Activated T-cell treated with anti-CD3 and anti-CD28 coated beads for 1 hour (primary cell): ENCODE measurements around the gene TPCN2.
"Not testable (repeated sequence)": the region's sequence is repeated elsewhere in the genome, so short reads cannot be mapped to it uniquely, and the experiment has no call there.

Experiments used
- DNase-seq: peaks from one replicate; pipeline ENCODE4 v3.0.0-alpha.2; 2020; ENCODE audit warnings: low read depth

Gene TPCN2

GRCh38 chr11:69130654-69131053 lies 81.9 kb downstream of the TPCN2 start:
- DNase-seq = no peak

GRCh38 chr11:69131121-69131566 lies 82.4 kb downstream of the TPCN2 start:
- DNase-seq = no peak

GRCh38 chr11:69131644-69132300 lies 83.0 kb downstream of the TPCN2 start:
- DNase-seq = no peak

GRCh38 chr11:69132301-69132670 lies 83.6 kb downstream of the TPCN2 start:
- no peak for DNase-seq

- no peak for DNase-seq
Measured at GRCh38 chr11:69133251-69133650, 84.5 kb downstream of the TPCN2 start.

GRCh38 chr11:69134182-69134581 lies 85.5 kb downstream of the TPCN2 start:
- DNase-seq = not testable (repeated sequence)

GRCh38 chr11:69134957-69135356 lies 86.2 kb downstream of the TPCN2 start:
- no peak for DNase-seq

- no peak for DNase-seq
Measured at GRCh38 chr11:69135420-69136363, 87.0 kb downstream of the TPCN2 start.

GRCh38 chr11:69136471-69136870 lies 87.7 kb downstream of the TPCN2 start:
- no peak for DNase-seq

GRCh38 chr11:69137151-69137844 lies 88.6 kb downstream of the TPCN2 start:
- no peak for DNase-seq

GRCh38 chr11:69138265-69138664 lies 89.5 kb downstream of the TPCN2 start:
- no peak for DNase-seq

- not testable (repeated sequence) for DNase-seq
Measured at GRCh38 chr11:69140161-69140560, 91.4 kb downstream of the TPCN2 start.

- no peak for DNase-seq
Measured at GRCh38 chr11:69140635-69141034, 91.9 kb downstream of the TPCN2 start.

GRCh38 chr11:69141742-69142141 lies 93.0 kb downstream of the TPCN2 start:
- no peak for DNase-seq

GRCh38 chr11:69142895-69143294 lies 94.2 kb downstream of the TPCN2 start:
- DNase-seq = no peak

GRCh38 chr11:69144316-69145049 lies 95.8 kb downstream of the TPCN2 start:
- DNase-seq = no peak

GRCh38 chr11:69145050-69145380 lies 96.3 kb downstream of the TPCN2 start:
- DNase-seq = no peak

GRCh38 chr11:69148377-69148762 lies 99.6 kb downstream of the TPCN2 start:
- no peak for DNase-seq

- no peak for DNase-seq
Measured at GRCh38 chr11:69148806-69149205, 100.1 kb downstream of the TPCN2 start.

- not testable (repeated sequence) for DNase-seq
Measured at GRCh38 chr11:69149338-69150045, 100.8 kb downstream of the TPCN2 start.

GRCh38 chr11:69150175-69150574 lies 101.4 kb downstream of the TPCN2 start:
- DNase-seq = no peak
